Cardiac muscle cell (in vitro differentiated cells and primary cell): ENCODE data around the gene NANP. TPM values are rescaled to one million over a fixed set of nuclear protein-coding genes. Genes with fewer than 3 reads are reported as not detected.

Experiments used
- DNase-seq, 2 donors: peaks; one replicate each; pipeline versions ENCODE4 v3.0.0 to v3.0.0-alpha.2; 2010 to 2017; ENCODE audit warnings: low read depth in 1 of 2, low spot score in 1 of 2
- H3K27ac ChIP-seq: fragments of 200-600 bp; sonication (generic); 2 replicates; pipeline ENCODE4 v1.5.1; 2016
- H3K27me3 ChIP-seq: fragments of 200-600 bp; sonication (generic); 2 replicates; pipeline ENCODE4 v1.6.0; 2016; ENCODE audit warnings: control low read depth
- H3K36me3 ChIP-seq: fragments of 200-600 bp; sonication (generic); 2 replicates; pipeline ENCODE4 v1.5.1; 2016; ENCODE audit warnings: control low read depth
- H3K4me1 ChIP-seq: fragments of 200-600 bp; sonication (generic); 2 replicates; pipeline ENCODE4 v1.8.1; 2017; ENCODE audit warnings: low read depth, mild to moderate bottlenecking, mixed run types
- H3K4me3 ChIP-seq: fragments of 200-600 bp; sonication (generic); 2 replicates; pipeline ENCODE4 v1.5.1; 2016; ENCODE audit warnings: mild to moderate bottlenecking
- H3K9me3 ChIP-seq: fragments of 200-600 bp; sonication (generic); 2 replicates; pipeline ENCODE4 v1.5.1; 2017; ENCODE audit warnings: low read depth, mild to moderate bottlenecking, control low read depth
- polyA plus RNA-seq: library from polyadenylated mRNA; unstranded; fragments of >200 nt; fragmentation: Nextera tagmentation; extraction: Ambion mirVana; gene quantifications from 2 replicates; pipeline ENCODE4 v1.2.1, GENCODE V29; 2016
- total RNA-seq: library from RNA; depleted of rRNA; stranded (reverse); fragments of >200 nt; gene quantifications from 2 replicates; pipeline ENCODE4 v1.2.3, GENCODE V29; 2016
- TF ChIP-seq, protein P1 (sequence below): IDR thresholded peaks from 2 replicates; pipeline ENCODE4 v1.5.1; 2012; ENCODE audit warnings: low read depth, mild to moderate bottlenecking, low read length

Gene NANP
- total and polyA plus RNA-seq, 2 experiments from 2014 or later, result 3.7 to 5.7 TPM

DNA sequence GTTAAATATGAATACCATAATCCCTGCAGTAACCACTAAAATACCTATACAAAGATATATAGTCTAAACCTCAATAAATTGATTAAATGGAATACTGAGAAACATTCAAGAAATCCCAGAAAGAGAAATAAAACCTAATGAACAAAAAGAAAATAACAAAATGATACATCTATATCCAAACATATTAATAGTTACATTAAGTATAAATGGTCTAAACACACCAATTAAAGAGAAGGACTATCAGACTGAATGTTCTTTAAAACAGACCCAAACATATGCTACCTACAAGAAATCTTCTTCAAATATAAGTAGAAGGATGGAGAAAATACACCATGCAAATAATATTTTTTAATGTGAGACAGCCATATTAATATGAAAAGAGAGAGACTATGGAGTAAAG, 60.5 kb downstream of the NANP start:
- peaks cover 10% of the 10 kb centered on the region for H3K4me1 ChIP-seq
- no peaks in the 10 kb centered on the region for H3K9me3 ChIP-seq
- no peak overlapping the region for H3K4me3 ChIP-seq
- TF ChIP-seq, protein P1, sequence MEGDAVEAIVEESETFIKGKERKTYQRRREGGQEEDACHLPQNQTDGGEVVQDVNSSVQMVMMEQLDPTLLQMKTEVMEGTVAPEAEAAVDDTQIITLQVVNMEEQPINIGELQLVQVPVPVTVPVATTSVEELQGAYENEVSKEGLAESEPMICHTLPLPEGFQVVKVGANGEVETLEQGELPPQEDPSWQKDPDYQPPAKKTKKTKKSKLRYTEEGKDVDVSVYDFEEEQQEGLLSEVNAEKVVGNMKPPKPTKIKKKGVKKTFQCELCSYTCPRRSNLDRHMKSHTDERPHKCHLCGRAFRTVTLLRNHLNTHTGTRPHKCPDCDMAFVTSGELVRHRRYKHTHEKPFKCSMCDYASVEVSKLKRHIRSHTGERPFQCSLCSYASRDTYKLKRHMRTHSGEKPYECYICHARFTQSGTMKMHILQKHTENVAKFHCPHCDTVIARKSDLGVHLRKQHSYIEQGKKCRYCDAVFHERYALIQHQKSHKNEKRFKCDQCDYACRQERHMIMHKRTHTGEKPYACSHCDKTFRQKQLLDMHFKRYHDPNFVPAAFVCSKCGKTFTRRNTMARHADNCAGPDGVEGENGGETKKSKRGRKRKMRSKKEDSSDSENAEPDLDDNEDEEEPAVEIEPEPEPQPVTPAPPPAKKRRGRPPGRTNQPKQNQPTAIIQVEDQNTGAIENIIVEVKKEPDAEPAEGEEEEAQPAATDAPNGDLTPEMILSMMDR, result no peak
- no peaks in the 10 kb centered on the region for H3K27me3 ChIP-seq
- no peak overlapping the region for H3K27ac ChIP-seq
- DNase-seq, result no peak
- H3K36me3 ChIP-seq, result no peaks in the 10 kb centered on the region

Other genes starting within 250 kb of the NANP start
- gene ABHD12, start 233.2 kb downstream of the NANP start, total RNA-seq, result 57.4 and 64.1 TPM in 2 replicates
- 112 and 113 TPM in 2 replicates for gene ABHD12, start 233.2 kb downstream of the NANP start, polyA plus RNA-seq
- gene GINS1, start 216.3 kb downstream of the NANP start, total RNA-seq, result 9.6 and 13.4 TPM in 2 replicates
- 9.9 and 10.5 TPM in 2 replicates for gene GINS1, start 216.3 kb downstream of the NANP start, polyA plus RNA-seq
- 35.8 and 61.3 TPM in 2 replicates for gene NINL, start 38.5 kb downstream of the NANP start, total RNA-seq
- gene NINL, start 38.5 kb downstream of the NANP start, polyA plus RNA-seq, result 26.4 and 36.1 TPM in 2 replicates
- 13.2 and 23.1 TPM in 2 replicates for gene ZNF337, start 72.8 kb upstream of the NANP start, total RNA-seq
- 5.6 and 7.5 TPM in 2 replicates for gene ZNF337, start 72.8 kb upstream of the NANP start, polyA plus RNA-seq